H1 (cell line): Measurements from ENCODE around the gene PPP1CA.

Source experiments
- CEBPB ChIP-seq: IDR thresholded peaks from 2 replicates; pipeline ENCODE4 v1.6.1; 2012; ENCODE audit warnings: low read depth, low read length
- EP300 ChIP-seq, 2 experiments: IDR thresholded peaks; 1 replicate in 1 of 2; 2 replicates in 1 of 2; pipeline ENCODE4 v1.6.1; 2011 to 2012; ENCODE audit warnings: low read depth in 2 of 2, low read length in 2 of 2, mild to moderate bottlenecking in 2 of 2, borderline replicate concordance in 1 of 2, inconsistent platforms in 1 of 2, moderate library complexity in 1 of 2
- POLR2A ChIP-seq, 2 experiments: IDR thresholded peaks; 1 replicate in 1 of 2; 2 replicates in 1 of 2; pipeline ENCODE4 v1.6.1; 2011; ENCODE audit warnings: low read depth in 2 of 2, low read length in 2 of 2, mild to moderate bottlenecking in 2 of 2; ENCODE audit errors: control extremely low read depth in 1 of 2
- POLR2AphosphoS5 ChIP-seq: IDR thresholded peaks from 2 replicates; pipeline ENCODE4 v1.6.1; 2011; ENCODE audit warnings: low read depth, low read length
- RAD21 ChIP-seq, 2 experiments: IDR thresholded peaks in 1 of 2; conservative IDR thresholded peaks in 1 of 2; 2 replicates each; pipeline ENCODE4 v1.6.1; 2011; ENCODE audit warnings: low read depth in 2 of 2, low read length in 2 of 2, improper control_type of control experiment in 1 of 2, inconsistent platforms in 1 of 2, mild to moderate bottlenecking in 1 of 2, moderate library complexity in 1 of 2
- SP2 ChIP-seq: IDR thresholded peaks from 2 replicates; pipeline ENCODE4 v1.6.1; 2012; ENCODE audit warnings: mild to moderate bottlenecking, low read length, inconsistent platforms
- TF ChIP-seq, protein P1 (sequence below), 3 experiments: IDR thresholded peaks; 1 replicate in 2 of 3; 2 replicates in 1 of 3; pipeline versions ENCODE4 v1.5.1 to v1.6.1; 2011; ENCODE audit warnings: low read length in 3 of 3, mild to moderate bottlenecking in 3 of 3, inconsistent platforms in 2 of 3, low read depth in 1 of 3, moderate library complexity in 1 of 3; ENCODE audit not compliant: insufficient read depth in 1 of 3; ENCODE audit errors: control extremely low read depth in 1 of 3
- TF ChIP-seq, protein P2 (sequence below): IDR thresholded peaks from 2 replicates; pipeline ENCODE4 v1.6.1; 2012; ENCODE audit warnings: inconsistent platforms
- TF ChIP-seq, protein P3 (sequence below): IDR thresholded peaks from 2 replicates; pipeline ENCODE4 v1.6.1; 2011; ENCODE audit warnings: low read length, improper control_type of control experiment
- TF ChIP-seq, protein P4 (sequence below): IDR thresholded peaks from 2 replicates; pipeline ENCODE4 v1.6.1; 2012; ENCODE audit warnings: low read length, inconsistent platforms

DNA sequence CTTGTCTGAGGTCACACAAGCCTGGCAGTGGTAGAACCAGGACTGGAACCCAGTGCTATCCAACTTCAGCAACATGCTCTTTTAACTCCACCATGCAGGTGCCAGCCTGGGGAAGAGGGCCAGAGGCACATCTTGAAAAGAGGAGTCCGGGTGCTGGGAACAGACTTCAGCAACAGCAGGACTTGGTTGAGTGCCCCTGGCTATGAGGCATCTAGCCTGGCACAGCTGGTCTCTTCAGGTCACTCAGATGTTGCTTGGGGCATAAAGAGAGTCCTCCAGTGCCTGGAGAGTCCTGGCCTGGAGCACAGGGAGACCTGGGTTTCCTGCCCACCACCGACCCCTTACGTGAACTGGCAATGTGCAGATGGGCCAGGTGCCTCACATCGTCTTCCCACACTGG is 23.1 kb downstream of the PPP1CA start:
- TF ChIP-seq EP300 (IDR thresholded peaks at IDR 0.05; ENCODE audit: borderline replicate concordance in 1 of 2, low read depth in 2 of 2, low read length in 2 of 2) (no peak), CEBPB (no peak), POLR2A (IDR thresholded peaks at IDR 0.05; ENCODE audit: control extremely low read depth in 1 of 2, low read depth in 2 of 2, low read length in 2 of 2) (no peak), SP2 (no peak), RAD21 (IDR thresholded peaks at IDR 0.05 in 1 of 2, conservative IDR thresholded peaks at IDR 0.05 in 1 of 2; ENCODE audit: low read depth in 2 of 2, low read length in 2 of 2) (no peak), POLR2AphosphoS5 (no peak)
- TF ChIP-seq, protein P1, sequence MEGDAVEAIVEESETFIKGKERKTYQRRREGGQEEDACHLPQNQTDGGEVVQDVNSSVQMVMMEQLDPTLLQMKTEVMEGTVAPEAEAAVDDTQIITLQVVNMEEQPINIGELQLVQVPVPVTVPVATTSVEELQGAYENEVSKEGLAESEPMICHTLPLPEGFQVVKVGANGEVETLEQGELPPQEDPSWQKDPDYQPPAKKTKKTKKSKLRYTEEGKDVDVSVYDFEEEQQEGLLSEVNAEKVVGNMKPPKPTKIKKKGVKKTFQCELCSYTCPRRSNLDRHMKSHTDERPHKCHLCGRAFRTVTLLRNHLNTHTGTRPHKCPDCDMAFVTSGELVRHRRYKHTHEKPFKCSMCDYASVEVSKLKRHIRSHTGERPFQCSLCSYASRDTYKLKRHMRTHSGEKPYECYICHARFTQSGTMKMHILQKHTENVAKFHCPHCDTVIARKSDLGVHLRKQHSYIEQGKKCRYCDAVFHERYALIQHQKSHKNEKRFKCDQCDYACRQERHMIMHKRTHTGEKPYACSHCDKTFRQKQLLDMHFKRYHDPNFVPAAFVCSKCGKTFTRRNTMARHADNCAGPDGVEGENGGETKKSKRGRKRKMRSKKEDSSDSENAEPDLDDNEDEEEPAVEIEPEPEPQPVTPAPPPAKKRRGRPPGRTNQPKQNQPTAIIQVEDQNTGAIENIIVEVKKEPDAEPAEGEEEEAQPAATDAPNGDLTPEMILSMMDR (IDR thresholded peaks at IDR 0.05; ENCODE audit: control extremely low read depth in 1 of 3, insufficient read depth in 1 of 3, low read depth in 1 of 3, low read length in 3 of 3), result no peak
- TF ChIP-seq, protein P2, sequence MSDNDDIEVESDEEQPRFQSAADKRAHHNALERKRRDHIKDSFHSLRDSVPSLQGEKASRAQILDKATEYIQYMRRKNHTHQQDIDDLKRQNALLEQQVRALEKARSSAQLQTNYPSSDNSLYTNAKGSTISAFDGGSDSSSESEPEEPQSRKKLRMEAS, result no peak
- TF ChIP-seq, protein P3, sequence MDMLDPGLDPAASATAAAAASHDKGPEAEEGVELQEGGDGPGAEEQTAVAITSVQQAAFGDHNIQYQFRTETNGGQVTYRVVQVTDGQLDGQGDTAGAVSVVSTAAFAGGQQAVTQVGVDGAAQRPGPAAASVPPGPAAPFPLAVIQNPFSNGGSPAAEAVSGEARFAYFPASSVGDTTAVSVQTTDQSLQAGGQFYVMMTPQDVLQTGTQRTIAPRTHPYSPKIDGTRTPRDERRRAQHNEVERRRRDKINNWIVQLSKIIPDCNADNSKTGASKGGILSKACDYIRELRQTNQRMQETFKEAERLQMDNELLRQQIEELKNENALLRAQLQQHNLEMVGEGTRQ, result no peak
- TF ChIP-seq, protein P4, sequence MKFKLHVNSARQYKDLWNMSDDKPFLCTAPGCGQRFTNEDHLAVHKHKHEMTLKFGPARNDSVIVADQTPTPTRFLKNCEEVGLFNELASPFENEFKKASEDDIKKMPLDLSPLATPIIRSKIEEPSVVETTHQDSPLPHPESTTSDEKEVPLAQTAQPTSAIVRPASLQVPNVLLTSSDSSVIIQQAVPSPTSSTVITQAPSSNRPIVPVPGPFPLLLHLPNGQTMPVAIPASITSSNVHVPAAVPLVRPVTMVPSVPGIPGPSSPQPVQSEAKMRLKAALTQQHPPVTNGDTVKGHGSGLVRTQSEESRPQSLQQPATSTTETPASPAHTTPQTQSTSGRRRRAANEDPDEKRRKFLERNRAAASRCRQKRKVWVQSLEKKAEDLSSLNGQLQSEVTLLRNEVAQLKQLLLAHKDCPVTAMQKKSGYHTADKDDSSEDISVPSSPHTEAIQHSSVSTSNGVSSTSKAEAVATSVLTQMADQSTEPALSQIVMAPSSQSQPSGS, result no peak
